Activated CD4-positive, alpha-beta T cell treated with anti-CD3 and anti-CD28 coated beads, Interleukin-2, amount 10 ng/mL, durations not matched to agents 24 days and 14 days (primary cell): ENCODE results near the gene ZMYND10. TPM values are rescaled to one million over a fixed set of nuclear protein-coding genes. Genes with fewer than 3 reads are reported as not detected.

ENCODE experiments used
- DNase-seq: peaks from one replicate; pipeline ENCODE4 v3.0.0; 2022
- H3K27ac Mint-ChIP-seq: one replicate; pipeline ENCODE4 v1.8.0; 2022; ENCODE audit warnings: mild to moderate bottlenecking, mixed read lengths
- H3K27me3 Mint-ChIP-seq: one replicate; pipeline ENCODE4 v1.8.0; 2022; ENCODE audit warnings: mixed read lengths
- H3K36me3 Mint-ChIP-seq: one replicate; pipeline ENCODE4 v1.8.0; 2022; ENCODE audit warnings: low read depth, mild to moderate bottlenecking, mixed read lengths
- H3K4me1 Mint-ChIP-seq: one replicate; pipeline ENCODE4 v1.8.0; 2021; ENCODE audit warnings: mixed read lengths
- H3K4me3 Mint-ChIP-seq: one replicate; pipeline ENCODE4 v1.8.0; 2022; ENCODE audit warnings: mild to moderate bottlenecking, moderate library complexity, mixed read lengths
- H3K9me3 Mint-ChIP-seq: one replicate; pipeline ENCODE4 v1.8.0; 2021; ENCODE audit warnings: mixed read lengths
- intact Hi-C: fragments of 100-400 bp; cut with micrococcal nuclease; formaldehyde crosslinking; loops from one replicate; pipeline ENCODE4 v1.15.1; 2023
- total RNA-seq: library from RNA; stranded (reverse); gene quantifications from 2 replicates; pipeline ENCODE4 v1.2.3, GENCODE V29; 2022

The ZMYND10 gene
- total RNA-seq, 1 donor from 2014 or later = 1.2 TPM

GRCh38 chr3:50378024-50378423, 32.5 kb upstream of the ZMYND10 start:
- Mint-ChIP-seq H3K4me3 (no peak overlapping the region), H3K36me3 (no peaks in the 10 kb centered on the region), H3K27ac (no peak overlapping the region), H3K27me3 (no peaks in the 10 kb centered on the region), H3K9me3 (no peaks in the 10 kb centered on the region), H3K4me1 (peaks cover 2% of the 10 kb centered on the region)
- DNase-seq = no peak
- intact Hi-C loops = no loop called here

DNA sequence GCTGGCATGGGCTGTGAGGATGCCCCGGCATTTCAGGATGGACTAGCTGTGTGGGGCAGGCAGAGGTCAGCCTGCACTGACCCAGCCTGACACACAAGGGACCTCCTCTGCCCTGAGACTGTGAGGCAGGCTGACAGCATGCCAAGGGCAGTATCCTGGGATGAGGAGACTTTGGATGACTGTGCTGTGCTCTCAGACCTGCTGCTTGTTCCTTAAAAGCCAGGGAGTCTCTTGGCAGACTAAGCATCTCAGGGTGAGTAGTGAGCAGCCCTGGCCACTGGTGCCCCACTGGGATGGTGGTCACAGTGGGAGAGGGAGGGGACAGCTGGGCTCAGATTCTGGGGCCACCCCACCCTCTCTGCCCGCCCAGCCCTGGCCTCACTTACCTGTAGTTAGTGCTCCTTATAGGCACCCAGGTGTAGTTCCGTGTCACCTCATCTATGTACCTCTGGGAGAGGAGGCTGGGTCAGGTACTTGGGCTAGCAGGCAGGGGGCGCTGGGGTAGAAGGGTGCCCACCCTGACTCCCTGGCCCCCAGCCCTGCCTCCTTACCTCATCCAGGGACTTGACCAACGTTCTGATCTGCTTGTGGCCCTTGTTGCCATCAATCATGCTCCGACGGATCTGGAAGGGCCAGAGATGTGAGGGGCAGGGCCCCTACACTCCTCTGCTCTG, 29.9 kb upstream of the ZMYND10 start:
- Mint-ChIP-seq H3K4me1 (peaks cover 4% of the 10 kb centered on the region), H3K9me3 (no peaks in the 10 kb centered on the region)
- intact Hi-C loops = no loop called here

DNA sequence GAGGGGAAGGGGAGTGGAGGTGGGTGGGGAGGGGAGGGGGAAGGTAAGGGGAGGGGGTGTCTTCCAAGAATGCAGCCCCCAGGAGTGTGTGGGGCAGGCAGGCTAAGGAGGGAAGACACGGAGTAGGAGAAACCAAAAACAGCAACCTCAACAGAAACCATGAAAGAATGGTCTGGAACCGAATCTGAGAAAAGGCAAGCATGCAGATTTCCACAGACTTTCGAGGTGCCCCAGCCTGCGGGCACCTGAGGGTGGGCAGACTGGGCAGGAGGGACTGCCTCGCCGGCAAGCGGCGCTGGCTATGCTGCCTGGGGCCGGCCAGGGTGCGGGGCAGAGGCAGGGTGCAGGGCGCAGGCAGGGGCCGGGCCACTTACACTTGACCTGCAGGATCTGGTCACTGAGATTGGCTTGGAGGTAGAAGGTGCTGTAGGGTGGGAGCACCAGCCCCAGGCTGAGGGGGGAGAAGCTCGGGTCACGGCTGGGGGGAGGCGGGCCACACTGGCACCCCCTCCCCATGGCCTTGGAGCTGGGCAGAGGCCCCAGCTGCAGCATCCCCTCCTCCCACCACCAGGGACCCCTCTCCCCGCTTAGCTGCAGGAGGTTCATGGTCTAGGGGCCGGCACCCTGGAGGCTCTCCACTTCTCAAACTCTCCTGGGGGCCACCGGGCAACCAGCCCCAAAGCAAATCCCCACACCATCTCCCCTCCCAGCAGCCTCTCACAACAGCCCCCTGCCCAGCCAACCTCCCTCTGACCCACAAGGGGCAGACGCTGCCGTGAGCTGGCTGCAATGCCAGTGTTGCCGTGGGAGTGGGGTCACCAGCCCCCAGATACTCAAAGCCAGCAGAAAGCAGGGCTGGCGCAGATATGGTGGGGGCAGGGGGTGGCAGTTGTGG, 29.1 kb upstream of the ZMYND10 start:
- Mint-ChIP-seq H3K27me3 (peaks cover 3% of the 10 kb centered on the region), H3K36me3 (no peaks in the 10 kb centered on the region), H3K4me1 (peaks cover 4% of the 10 kb centered on the region), H3K27ac (no peak overlapping the region), H3K4me3 (no peak overlapping the region), H3K9me3 (no peaks in the 10 kb centered on the region)
- intact Hi-C loops = no loop called here
- DNase-seq = no peak

More for the DNA sequence above, 29.9 kb upstream of the ZMYND10 start:
- no peak overlapping the region for H3K4me3 Mint-ChIP-seq
- H3K36me3 Mint-ChIP-seq = no peaks in the 10 kb centered on the region
- peaks cover 3% of the 10 kb centered on the region for H3K27me3 Mint-ChIP-seq
- no peak overlapping the region for H3K27ac Mint-ChIP-seq
- DNase-seq = no peak

DNA sequence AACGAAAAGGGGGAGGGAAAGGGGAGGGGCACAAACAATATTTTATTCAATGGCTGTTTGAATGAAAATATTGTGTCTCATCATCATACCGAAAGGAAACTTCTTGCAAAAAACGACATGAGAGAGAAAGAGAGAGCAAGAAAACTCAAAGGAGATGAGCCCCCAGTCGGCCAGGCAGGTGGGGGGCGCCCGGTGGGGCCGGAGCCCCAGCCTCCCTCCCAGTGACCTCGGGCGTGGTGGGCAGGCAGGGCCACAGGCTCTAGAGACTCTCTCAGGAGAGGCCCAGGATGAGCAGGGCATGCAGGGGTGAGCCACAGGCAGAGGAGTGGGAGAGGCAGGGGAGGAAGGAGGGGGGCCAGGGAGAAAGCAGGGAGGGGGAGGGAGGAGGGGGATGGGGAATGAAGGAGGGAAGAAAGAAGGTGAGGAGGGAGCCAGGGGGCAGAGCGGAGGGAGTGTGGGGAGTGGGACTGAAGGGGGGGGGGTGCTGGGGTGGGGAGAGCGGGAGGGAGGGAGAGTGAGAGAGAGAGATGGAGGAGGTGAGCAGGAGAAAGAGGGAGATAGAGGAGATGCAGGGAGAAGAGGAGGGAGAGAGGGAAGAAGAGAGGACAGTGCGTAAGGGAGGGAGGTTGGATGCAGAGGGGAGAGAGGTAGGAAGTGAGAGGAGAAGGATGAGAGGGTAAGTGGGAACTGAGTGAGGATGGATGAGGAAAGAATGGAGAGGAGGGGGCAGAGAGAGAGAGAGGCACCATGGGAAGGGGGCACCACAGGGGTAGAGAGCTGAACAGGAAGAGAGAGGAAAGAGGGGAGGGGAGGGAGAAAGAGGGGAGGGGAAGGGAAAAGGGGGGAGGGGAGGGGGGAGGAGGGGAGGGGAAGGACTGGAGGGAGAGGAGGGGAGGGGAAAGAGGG, 27.9 kb upstream of the ZMYND10 start:
- peaks cover 3% of the 10 kb centered on the region for H3K27me3 Mint-ChIP-seq
- intact Hi-C loops = no loop called here
- peaks cover 8% of the 10 kb centered on the region for H3K4me1 Mint-ChIP-seq
- H3K27ac Mint-ChIP-seq = no peak overlapping the region
- no peak for DNase-seq
- no peaks in the 10 kb centered on the region for H3K36me3 Mint-ChIP-seq
- H3K4me3 Mint-ChIP-seq = no peak overlapping the region
- no peaks in the 10 kb centered on the region for H3K9me3 Mint-ChIP-seq

- DNase-seq = no peak
- no peaks in the 10 kb centered on the region for H3K36me3 Mint-ChIP-seq
- H3K9me3 Mint-ChIP-seq = no peaks in the 10 kb centered on the region
- intact Hi-C loops = no loop called here
- peaks cover 8% of the 10 kb centered on the region for H3K4me1 Mint-ChIP-seq
- H3K4me3 Mint-ChIP-seq = no peak overlapping the region
- H3K27me3 Mint-ChIP-seq = peaks cover 3% of the 10 kb centered on the region
- H3K27ac Mint-ChIP-seq = no peak overlapping the region
Observed at GRCh38 chr3:50372349-50372748, 26.8 kb upstream of the ZMYND10 start.

DNA sequence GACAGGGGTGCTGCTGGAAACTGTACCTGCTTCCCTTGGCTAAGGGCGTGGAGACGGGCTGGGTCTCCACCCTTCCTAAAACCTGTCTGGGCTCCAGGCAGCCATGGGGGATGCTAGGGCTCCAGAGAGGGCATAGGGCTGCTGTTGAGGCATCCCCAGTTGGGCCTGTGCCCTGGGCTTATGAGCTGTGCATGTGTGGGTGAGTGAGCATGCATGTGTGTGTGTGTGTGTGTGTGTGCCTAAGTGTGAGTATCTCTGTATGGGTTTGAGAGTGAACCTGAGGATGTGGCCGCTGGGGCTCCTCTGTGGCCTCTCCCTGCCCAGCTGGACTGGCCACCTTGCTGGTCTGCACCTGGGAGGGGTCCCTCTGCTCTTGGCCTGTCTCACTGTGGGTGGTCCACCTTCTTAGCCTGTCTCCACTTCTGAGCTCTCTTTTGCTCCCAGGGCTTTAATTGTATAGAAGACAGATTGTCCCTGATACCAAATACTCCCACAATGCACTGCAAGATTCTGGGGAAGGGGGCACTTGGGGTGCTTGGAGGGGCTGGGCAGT, 25.7 kb upstream of the ZMYND10 start:
- Mint-ChIP-seq H3K36me3 (no peaks in the 10 kb centered on the region), H3K27ac (no peak overlapping the region)

GRCh38 chr3:50370594-50370993, 25.1 kb upstream of the ZMYND10 start:
- DNase-seq = no peak
- no peak overlapping the region for H3K4me3 Mint-ChIP-seq
- no peak overlapping the region for H3K27ac Mint-ChIP-seq
- H3K27me3 Mint-ChIP-seq = peaks cover 3% of the 10 kb centered on the region
- intact Hi-C loops = no loop called here
- peaks cover 11% of the 10 kb centered on the region for H3K4me1 Mint-ChIP-seq
- H3K36me3 Mint-ChIP-seq = no peaks in the 10 kb centered on the region
- H3K9me3 Mint-ChIP-seq = no peaks in the 10 kb centered on the region

More for the DNA sequence above, 25.7 kb upstream of the ZMYND10 start:
- peaks cover 8% of the 10 kb centered on the region for H3K4me1 Mint-ChIP-seq
- peaks cover 3% of the 10 kb centered on the region for H3K27me3 Mint-ChIP-seq
- H3K4me3 Mint-ChIP-seq = no peak overlapping the region
- DNase-seq = no peak
- intact Hi-C loops = no loop called here
- no peaks in the 10 kb centered on the region for H3K9me3 Mint-ChIP-seq

GRCh38 chr3:50369012-50369670, 23.6 kb upstream of the ZMYND10 start:
- H3K4me3 Mint-ChIP-seq = no peak overlapping the region
- no peaks in the 10 kb centered on the region for H3K36me3 Mint-ChIP-seq
- H3K27ac Mint-ChIP-seq = no peak overlapping the region
- no peaks in the 10 kb centered on the region for H3K9me3 Mint-ChIP-seq
- intact Hi-C loops = no loop called here
- peaks cover 13% of the 10 kb centered on the region for H3K4me1 Mint-ChIP-seq
- H3K27me3 Mint-ChIP-seq = peaks cover 3% of the 10 kb centered on the region
- no peak for DNase-seq

- Mint-ChIP-seq H3K36me3 (no peaks in the 10 kb centered on the region), H3K4me1 (peaks cover 11% of the 10 kb centered on the region), H3K9me3 (no peaks in the 10 kb centered on the region), H3K4me3 (peak overlapping the region; percentile 83), H3K27me3 (no peaks in the 10 kb centered on the region), H3K27ac (peak overlapping the region; percentile 62)
- intact Hi-C loops = loop anchor here (1.0 to 2.0 kb wide), 2 partner anchors 15 to 29 kb away; partner anchors contain the start of genes CYB561D2 and NPRL2
- DNase-seq = no peak
Observed at GRCh38 chr3:50365842-50366220, 20.3 kb upstream of the ZMYND10 start.

DNA sequence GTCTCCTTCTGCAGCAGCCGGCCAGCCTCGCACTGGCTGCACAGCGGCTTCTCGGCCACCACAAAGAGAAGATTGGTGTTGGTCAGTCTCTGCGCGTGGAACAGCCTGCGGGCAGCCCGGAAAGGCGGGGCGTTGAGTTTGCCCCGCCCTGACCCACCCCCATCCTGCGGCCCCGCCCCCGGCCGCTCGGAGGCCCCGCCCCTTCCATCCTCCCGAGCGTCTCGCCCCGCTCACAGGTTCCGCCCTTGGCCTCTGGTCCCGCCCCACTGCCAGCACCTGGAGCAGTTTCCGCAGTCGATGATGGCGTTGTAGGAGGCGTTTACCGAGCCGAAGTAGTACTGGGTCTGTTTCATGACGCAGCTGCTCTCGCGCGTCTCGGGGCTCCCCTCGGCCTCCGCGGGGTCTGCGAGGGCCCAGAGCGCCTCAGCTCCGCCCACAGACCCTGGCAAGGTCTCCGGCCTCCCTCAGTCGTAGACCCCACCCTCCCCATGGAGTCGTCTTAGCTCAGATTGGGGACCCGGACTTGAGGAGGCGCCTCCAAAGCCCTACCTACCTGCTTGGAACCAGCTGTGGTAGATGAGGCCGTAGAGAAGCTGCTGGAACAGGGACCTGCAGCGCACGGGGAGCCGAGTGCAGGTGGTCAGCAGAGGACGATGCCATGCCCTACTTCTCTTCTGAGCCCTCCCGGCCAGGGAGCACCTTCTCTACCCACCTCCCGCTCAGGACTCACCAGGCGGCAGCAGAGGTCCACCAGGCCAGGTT, 19.7 kb upstream of the ZMYND10 start:
- H3K4me3 Mint-ChIP-seq = peak overlapping the region; percentile 83
- no peaks in the 10 kb centered on the region for H3K27me3 Mint-ChIP-seq
- peak; percentile 98 for DNase-seq
- peaks cover 11% of the 10 kb centered on the region for H3K4me1 Mint-ChIP-seq
- no peaks in the 10 kb centered on the region for H3K9me3 Mint-ChIP-seq
- no peaks in the 10 kb centered on the region for H3K36me3 Mint-ChIP-seq
- intact Hi-C loops = loop anchor here (1.0 to 2.0 kb wide), 2 partner anchors 14 to 28 kb away; partner anchors contain the start of genes CYB561D2 and NPRL2
- peak overlapping the region; percentile 62 for H3K27ac Mint-ChIP-seq

DNA sequence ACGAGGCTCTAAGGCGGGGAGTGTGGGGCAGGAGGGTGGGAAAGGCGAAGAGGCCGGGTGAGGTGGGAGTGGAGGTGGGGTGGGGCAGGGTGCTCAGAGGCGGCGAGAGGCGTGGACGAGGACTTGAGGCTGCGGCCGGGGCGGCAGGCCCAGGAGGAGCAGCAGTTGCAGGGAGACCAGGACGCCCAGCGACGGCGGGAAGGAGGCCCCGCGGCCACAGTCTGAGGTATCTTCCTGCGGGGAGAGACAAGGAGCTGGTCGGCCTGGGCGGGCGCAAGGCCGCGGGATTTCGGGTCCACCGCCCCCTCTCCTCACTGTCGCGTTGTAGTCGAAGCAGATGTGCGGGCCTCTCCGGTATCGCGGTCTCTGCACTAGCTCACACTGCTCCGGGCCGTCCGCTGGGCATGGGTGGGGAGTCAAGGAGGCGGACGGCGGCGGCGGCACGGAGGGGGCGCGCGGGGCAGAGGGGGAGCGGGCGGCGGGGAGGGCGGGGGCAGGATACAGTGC, 19.1 kb upstream of the ZMYND10 start:
- peak overlapping the region; percentile 83 for H3K4me3 Mint-ChIP-seq
- intact Hi-C loops = loop anchor here (1.0 to 2.0 kb wide), 2 partner anchors 14 to 27 kb away; partner anchors contain the start of genes CYB561D2 and NPRL2
- no peak for DNase-seq
- peak overlapping the region; percentile 62 for H3K27ac Mint-ChIP-seq
- no peaks in the 10 kb centered on the region for H3K9me3 Mint-ChIP-seq
- no peaks in the 10 kb centered on the region for H3K36me3 Mint-ChIP-seq
- H3K27me3 Mint-ChIP-seq = no peaks in the 10 kb centered on the region
- peaks cover 15% of the 10 kb centered on the region for H3K4me1 Mint-ChIP-seq

DNA sequence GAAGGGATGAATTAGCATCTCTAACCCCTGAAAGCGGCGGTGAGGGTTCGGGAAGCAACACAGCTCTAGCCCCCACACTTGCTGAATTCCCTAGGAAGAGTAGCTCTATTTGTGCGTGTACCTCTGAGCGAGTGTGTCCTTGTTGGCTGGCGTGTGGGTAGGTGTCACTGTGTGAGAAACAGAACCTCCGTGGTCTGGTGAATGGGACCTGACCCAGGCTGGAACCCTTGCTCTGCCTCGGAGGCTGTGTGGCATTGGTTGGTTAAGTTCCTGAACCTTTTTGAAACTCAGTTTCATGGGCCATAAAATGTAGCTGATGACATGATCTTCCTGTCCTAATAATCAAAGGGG, 14.2 kb upstream of the ZMYND10 start:
- peak overlapping the region; percentile 95 for H3K27ac Mint-ChIP-seq
- intact Hi-C loops = loop anchor here (1.0 to 5.0 kb wide), 4 partner anchors 8 to 1028 kb away; partner anchors contain the start of genes IFRD2 and MANF
- peaks cover 27% of the 10 kb centered on the region for H3K36me3 Mint-ChIP-seq
- no peaks in the 10 kb centered on the region for H3K9me3 Mint-ChIP-seq
- peak overlapping the region; percentile 98 for H3K4me3 Mint-ChIP-seq
- peaks cover 35% of the 10 kb centered on the region for H3K4me1 Mint-ChIP-seq
- DNase-seq = no peak
- H3K27me3 Mint-ChIP-seq = no peaks in the 10 kb centered on the region
